LHCN-M2 (cell line): Measurements from ENCODE around the gene BIN1. TPM values are rescaled to one million over a fixed set of nuclear protein-coding genes. Genes with fewer than 3 reads are reported as not detected.
A peak's percentile ranks its signal among the peaks of the same experiment; 100 is the strongest.

Experiments used
- DNase-seq: peaks from one replicate; pipeline ENCODE4 v3.0.0-alpha.2; 2012; ENCODE audit warnings: low read depth
- total RNA-seq: library from RNA; depleted of rRNA; stranded (reverse); fragments of >200 nt; gene quantifications from 2 replicates; pipeline ENCODE4 v1.2.3, GENCODE V29; 2014

The BIN1 gene
- total RNA-seq, 1 experiment from 2014 or later = 174 TPM

DNA sequence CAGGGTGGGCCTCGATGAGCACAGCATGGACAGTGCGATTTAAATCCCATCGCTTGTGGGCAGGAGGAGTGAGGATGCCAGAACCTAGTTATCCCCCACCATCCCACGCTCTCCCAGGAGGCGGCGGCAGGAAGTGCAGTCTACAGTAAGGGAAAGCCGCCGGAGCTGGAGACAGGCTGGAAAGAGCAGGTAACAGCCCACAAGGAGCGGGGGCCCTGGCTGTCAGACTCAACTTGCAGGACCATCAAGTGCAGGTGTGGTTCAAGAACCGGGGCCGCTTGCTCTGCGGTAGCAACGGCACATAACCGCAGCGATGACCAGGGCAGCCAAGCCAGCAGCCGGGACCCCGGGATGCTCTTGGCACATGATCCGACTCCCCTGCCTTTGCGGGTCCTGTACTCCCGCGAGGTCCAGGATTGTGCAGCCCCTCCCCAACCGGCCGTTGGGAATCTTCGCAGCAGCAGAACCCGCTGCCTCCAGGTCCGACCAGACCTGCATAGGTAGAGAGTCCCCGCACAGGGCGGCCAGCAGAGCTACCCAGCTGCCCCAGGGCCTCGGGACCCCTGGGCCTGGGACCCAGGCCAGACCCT lies 82.1 kb downstream of the BIN1 start:
- no peak for DNase-seq

DNA sequence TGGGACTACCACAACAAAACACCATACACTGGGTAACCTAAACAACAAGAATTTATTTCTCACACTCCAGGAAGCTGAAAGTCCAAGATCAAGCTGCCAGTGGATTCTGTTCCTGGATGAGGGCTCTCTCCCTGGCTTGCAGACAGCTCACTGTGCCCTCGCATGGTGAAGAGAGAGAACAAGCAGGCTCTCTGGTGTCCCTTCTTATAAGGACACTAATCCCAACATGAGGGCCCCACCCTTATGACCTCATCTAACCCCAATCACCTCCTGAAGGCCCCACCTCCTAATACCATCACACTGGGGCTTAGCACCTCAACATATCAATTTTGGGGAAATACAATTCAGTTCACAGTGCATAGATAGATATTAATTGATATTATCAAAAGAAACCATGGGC lies 83.5 kb downstream of the BIN1 start:
- no peak for DNase-seq

DNA sequence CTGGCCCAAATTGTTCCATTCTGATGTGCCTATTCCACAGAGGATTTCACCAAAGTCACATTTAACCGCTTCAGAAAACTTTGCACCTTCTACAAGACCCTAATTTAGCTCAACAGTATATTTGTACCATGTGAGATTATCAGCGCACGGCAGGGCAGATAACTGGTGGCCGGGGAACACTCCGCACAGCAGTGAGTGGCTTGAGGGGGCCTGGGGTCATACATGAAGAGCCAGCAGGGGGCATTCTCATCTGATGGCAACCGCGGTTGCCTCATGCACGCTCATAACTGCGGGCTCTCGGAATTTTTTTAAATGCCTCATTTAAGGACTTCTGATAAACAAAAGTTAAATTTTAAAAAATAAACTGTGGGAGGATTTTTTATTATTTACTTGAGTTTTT lies 84.1 kb downstream of the BIN1 start:
- DNase-seq = no peak

DNA sequence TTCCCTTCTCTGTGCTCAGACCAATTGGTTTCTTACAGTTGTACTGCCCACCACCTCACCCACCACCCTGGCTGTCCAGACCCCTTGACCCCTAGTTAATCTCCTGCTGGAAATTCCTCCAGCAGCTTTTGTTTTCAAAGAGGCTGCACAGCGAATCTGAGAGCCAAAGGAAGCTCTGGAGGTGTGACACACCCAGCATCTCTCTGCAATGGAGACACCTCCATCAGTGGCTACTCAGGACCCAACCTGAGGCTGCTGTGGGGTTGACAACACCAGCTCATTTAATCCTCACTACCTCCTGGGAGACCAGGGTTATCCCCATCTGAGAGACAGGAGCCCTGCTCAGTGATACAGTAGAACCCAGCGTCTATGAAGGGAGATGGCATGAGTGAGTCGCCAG lies 86.4 kb downstream of the BIN1 start:
- no peak for DNase-seq

DNA sequence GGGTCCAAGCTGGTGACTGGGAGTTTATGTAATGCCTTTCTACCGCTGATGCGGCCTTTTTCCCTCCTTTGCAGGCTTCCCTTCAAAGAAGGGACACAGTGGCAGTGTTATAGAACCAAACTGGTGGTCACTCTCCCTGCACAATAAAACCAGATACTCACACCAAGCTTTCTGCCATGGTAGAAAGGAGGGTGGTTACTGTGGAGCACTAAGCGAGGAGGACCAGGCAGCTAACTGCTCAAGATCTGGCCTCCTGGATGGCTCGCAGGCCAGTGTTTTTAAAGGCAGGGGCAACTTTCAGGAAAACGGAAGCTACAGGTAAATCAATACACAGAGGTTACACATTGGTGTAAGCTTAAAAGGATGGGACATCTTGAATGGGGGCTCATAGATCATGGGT lies 89.4 kb downstream of the BIN1 start:
- DNase-seq = no peak

DNA sequence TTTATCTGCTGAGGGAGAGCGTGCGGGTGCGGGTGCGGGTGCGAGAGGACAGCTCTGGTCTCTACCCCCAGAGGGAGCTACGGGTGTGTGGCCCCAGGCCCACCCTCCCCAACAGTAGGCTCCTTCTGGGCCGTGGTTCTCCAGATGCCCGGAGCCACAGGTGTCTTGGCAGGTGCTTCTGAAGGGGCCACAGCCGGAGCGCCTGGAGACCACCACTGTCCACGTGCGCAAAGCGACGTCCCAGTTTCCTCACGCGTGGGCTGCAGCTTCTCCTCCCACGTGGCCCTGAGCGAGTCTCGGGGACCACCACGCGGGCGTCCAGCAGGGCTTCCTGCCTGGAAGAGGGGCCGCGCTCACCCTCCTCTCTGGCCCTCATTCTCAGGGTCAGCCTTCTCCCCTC lies 90.6 kb downstream of the BIN1 start:
- no peak for DNase-seq

DNA sequence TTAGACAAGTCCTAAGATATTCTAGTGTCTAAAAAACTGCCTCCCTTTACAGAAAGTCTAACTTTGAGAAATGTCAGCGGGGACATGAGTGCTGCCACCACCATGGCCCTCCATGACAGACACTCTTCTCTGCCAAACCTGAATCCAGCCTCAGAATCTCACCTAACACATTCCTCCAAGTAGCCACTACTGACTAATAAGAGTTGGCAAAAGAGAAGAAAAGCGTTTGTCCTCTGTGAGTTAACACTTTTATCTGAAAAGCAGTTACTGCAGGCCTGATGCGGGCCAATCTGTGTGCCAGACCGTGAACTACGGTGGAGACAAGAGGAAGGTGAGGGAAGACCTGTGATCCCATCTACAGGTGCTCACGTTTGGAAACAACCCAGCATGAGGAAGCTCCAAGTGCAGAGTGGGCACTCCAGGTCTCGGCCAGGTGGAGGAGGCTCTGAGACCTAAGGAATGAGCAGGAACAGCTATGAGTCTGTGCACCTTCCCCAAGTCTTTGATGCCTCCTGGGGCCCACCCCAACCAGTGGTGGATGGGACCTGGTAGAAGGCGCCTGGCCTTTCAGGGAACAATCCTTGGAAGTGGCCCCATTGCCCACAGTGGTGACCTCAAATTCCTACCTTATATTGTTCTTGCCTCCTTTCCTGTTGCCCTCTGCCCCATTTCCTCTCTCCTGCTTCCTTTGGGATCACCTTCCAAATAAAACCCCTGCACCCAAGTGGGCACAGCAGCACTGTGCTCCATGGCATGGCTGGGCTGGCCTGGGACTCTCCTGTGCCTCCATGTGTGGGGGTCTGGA lies 91.6 kb downstream of the BIN1 start:
- no peak for DNase-seq

DNA sequence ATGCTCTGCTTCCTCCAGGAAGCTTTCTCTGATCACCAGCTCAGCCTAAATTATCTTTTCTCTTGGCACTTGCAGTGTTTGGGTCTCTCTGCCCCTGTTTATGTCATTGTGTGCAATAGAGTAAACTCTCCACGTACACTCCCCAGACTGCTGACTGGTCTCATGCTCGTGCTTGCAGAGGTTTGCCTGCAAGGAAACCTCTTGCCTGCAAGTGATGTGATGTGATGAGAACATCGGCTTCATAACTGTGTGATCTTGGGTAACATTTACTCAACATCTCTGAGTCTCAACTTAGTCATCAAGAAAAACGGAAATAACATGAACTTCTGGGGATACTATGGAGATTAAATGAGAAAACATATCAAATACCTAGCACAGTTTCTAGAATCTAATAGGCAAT lies 92.3 kb downstream of the BIN1 start:
- DNase-seq = peak; percentile 93

DNA sequence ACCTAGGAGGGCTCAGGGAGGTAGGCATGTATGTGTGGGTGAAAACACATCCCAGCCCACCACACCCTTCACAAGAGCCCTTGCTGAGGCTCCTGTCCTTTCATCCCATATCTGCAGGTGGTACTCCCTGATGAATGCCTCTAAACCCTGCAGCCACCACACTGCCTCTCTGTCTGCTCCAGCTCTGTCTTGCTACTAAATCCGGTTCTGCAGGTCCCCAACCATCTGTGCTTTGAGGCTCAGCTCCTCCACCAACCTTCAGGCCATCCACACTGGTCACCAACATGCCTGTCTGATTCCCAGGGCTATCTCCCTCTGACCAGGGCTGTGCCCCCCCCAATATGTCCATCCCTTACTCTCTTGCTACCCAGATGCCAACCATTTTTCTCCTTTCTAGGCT lies 92.7 kb downstream of the BIN1 start:
- DNase-seq = no peak

DNA sequence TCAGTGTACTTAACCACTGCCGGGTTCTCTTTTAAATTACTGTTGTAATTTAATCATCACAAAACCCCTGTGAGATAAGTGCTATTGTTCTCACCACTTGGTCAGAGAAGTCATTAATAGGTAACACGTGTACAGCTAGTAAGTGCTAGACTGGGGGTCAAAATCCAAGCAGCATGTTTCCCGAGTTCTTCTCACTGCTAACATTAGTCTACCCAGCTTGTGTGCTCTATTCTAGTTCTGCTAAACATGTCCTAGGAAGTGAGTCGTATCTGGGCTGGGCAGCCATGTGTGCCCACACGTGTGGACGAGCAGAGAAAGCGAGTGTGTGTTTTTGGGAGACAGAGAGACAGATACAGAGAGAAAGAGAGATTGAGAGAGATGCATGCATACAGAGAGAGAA lies 94.1 kb downstream of the BIN1 start:
- DNase-seq = no peak

DNA sequence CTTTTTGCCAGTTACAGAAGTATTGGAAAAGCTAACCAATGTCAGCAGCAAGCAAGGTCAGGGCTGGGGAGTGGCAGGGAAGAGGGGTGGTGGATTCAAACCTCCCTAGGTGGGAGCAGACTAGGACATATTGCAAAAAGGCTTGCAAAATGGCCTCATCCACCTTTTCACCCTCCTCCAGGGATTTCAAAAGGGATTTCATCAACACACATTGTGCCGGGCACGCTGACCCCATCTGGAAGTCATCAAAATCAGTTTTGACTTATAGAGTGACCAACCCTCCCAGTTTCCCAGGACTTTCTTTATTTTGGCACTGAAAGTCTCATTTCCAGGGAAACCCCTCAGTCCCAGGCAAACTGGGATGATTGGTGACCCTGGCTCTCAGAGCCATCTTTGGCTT lies 94.7 kb downstream of the BIN1 start:
- no peak for DNase-seq

DNA sequence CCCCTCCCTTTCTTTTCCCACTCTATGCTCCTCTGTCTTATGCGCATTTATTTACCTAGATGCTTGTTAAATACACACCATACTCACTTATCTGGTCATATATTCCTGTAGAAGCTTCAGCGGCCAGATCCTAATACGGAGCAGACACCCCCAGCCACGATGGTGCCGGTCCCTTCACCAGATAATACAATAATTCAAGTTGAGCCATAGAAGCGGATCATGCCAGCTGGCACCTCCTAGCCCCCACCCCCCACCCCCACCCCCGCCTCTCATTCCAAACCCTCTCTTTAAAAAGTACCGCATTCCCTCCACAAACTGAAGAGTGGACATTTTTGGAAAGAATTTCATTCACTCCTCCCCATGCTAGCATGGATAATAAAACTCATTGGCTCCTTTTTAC lies 95.2 kb downstream of the BIN1 start:
- DNase-seq = no peak

DNA sequence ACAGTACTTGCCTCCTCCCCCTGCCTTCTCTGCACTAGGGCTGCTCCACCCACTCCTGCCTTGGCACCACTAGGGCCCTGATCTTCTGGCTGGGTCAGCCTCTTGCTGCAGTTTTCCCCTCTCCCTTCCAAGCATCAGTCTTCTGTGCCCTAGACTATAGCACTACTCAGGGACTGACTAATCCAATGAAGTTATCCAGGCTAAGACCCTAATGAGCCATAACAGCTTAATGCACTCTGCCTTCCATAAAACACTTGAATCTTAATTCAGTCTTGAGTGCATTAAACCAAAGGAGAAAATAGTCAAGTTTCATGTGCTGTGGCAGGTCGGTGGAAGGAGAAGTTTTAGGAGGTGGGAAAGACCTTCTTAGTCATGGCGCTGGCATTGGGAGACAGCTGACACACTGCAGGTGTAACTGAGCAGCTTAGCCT lies 95.7 kb downstream of the BIN1 start:
- DNase-seq = no peak

DNA sequence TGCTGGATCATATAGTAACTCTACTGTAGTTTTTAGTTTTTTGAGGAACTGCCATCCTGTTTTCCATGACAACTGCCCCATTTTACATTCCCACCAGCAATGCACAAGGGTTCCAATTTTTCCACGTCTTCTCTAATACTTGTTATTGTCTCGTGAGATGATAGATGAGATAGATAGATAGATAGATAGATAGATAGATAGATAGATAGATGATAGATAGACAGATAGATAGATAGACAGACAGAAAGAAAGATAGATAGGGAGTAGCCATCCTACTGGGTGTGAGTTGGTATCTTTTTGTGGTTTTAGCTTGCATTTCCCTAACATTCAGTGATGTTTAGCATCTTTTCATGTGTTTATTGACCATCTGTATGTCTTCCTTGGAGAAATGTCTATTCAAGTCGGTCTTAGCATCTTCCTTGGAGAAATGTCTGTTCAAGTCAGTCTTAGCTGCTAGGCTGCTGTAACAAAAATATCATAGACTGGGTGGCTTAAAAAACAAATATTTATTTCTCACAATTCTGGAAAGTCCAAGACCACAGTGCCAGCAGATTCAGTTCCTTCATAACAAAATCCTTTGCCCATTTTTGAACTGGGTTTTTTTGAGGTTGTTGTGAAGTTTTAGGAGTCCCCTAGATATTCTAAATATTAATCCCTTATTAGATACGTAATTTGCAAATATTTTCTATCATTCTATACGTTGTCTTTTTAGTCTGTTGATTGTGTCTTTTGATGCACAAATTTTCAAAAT lies 98.5 kb downstream of the BIN1 start:
- DNase-seq = no peak

DNA sequence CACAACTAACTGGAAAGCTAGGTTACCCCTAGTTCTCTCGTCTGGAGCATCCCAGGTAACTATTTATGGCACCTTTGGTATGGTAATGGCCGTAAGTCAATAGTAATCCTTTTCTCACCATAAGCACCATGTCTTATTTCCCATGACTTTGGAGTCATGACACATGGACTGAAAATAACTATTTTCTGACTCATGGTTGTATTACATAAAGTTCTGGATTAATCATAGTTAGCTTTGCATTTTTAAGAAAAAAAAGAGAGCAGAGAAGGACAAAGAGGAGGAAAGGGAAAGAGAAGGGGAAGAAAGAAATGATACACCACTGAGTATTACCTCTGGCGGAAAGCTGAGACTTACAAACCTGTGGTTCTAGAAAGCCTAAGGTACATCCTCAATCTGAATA lies 99.3 kb downstream of the BIN1 start:
- DNase-seq = peak; percentile 85

DNA sequence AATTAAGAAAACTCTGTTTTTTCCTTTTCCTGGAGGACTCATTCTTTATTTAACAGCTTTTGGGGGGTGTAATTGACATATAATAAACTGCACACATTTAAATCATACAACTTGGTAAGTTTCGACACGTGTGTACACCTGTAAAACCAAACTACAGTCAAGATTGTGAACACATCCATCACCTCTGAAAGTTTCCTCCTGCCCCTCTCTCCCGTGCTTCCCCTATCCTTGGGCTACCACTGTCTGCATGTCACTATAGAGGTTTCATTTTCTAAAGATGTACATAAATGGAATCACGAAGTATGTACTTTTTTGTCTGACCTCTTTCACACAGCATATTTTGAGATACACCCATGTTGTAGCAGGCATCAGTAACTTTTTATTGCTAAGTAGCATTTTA lies 100.0 kb downstream of the BIN1 start:
- DNase-seq = no peak

DNA sequence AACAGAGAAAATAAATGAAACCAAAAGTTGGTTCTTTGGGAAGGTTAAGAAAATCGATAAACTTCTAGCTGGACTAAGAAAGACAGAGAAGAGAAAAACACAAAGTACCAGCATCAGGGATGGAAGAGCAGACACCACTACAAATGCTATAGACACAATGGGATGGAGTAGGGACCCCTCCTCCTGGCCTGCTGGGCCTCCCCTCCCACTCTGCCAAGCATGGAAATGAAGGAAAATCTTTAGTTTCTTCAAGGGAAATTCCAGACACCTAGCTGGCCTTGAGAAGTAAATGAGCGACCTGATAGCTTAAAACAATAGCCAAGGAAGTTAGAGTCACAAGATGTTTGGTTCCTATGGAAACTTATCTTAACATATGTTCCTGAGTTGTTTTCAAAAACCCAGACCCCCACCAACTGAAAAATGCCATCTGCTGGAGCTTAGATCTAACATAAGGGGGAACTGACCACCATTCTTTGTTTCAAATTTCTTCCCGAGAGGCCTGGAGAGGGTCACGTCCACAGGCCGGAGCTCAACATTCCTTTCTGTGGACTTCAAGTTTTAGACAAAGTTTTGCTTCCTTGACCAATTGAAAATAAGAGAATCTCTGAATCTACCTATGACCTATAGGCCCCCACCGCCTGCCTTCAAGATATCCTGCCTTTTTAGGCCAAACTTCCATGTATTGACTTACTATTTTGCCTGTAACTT lies 101.9 kb downstream of the BIN1 start:
- no peak for DNase-seq

DNA sequence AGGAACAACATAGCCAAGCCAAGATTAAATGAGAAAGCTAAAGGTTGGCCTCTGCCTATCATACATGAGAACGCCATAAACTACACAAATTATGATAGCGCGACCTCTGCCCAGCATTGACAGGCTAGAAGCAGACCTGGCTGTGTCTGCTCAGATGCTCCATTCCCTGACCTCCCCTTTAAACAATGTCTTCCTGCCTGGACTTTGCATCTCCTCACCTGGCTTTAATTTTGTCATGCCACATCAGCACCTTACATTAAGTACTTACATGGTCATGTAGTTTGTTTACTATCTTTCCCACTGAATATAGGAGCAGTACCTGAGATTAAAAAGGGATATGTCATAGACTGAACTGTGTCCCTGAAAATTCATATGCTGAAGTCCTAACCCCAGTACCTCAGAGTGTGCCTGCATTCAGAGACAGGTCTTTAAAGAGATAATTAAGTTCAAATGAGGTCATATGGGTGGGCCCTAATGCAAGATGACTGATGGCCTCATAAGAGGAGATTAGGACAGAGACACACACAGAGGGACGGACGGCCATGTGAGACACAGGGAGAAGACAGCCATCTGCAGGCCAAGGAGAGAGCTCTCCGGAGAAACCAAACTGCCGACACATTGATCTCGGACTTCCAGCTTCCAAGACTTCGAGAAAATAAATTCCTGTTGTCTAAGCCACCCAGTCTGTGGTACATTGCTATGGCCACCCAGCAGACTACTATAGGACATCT lies 103.7 kb downstream of the BIN1 start:
- no peak for DNase-seq

DNA sequence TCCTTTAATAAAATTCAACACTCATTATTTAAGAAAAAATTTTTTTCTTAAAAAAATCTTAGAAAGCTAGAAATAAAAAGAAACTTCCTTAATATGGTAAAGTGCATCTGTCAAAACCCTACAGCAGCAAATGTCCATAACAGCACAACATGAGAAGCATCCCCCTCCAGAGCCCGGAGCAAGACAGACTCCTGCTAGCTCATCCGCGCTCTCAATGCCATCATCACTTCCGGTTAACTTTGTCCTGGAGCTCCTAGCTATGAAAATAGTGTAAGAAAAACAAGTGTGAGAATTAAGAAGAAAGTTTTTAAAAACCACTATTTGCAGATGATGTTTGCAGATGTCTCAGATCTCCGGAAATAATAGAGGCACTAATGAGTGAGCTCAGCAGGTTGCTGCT lies 105.2 kb downstream of the BIN1 start:
- no peak for DNase-seq

DNA sequence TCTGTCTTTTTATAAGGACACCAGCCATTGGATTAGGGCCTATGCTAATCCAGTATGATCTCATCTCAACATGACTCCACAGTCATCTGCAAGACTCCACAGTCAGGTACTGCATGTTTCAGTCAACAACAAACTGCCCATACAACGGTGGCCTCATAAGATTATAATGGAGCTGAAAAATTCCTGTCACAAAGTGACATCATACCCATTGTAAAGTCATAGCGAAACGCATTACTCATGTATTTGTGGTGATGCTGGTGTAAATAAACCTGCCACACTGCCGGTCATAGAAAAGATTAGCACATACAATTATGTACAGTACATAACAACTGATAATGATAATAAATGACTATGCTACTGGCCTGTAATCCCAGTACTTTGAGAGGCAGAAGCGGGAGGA lies 106.0 kb downstream of the BIN1 start:
- DNase-seq = no peak

DNA sequence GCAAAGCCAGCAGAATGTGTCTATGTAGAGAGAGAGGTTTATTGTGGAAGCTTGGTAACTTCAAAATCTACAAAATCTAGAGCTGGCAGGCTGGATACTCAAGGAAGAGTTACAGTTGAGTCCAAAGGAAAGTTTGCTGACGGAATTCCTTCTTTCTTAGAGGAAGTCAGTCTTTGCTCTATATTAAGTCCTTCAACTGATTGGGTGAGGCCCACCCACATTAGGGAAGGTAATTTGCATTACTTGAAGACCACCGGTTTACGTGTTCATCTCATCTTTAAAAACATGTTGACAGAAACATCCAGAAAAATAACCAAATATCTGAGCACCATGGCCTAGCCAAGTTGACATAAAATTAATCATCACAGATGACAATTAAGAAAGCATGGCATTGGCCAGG lies 106.8 kb downstream of the BIN1 start:
- no peak for DNase-seq
